PC-3 (cell line): ENCODE measurements around the gene TTC39B. TPM values are rescaled to one million over a fixed set of nuclear protein-coding genes. Genes with fewer than 3 reads are reported as not detected.
"Not testable (repeated sequence)": the region's sequence is repeated elsewhere in the genome, so short reads cannot be mapped to it uniquely, and the experiment has no call there.

Experiments
- ATAC-seq: fragments of 200-7000 bp; cut with Tn5 transposase; 2 replicates; pipeline ENCODE4 v1.9.1; 2020; ENCODE audit warnings: mild to moderate bottlenecking, moderate library complexity
- BruUV-seq: library from RNA; stranded (reverse); fragments of 400-500 nt; replicated peaks from 2 replicates; lab custom pipeline; 2021; lab: Mats Ljungman, UMichigan
- CTCF ChIA-PET: fragments of 300-600 bp; sonication (Branson Sonifier 250); formaldehyde crosslinking; loops from one replicate; lab custom pipeline; 2022; ENCODE audit warnings: antibody characterized with exemption; lab: Charles Lee
- POLR2A ChIA-PET: fragments of 300-600 bp; sonication (Branson Sonifier 250); formaldehyde crosslinking; loops from one replicate; lab custom pipeline; 2022; ENCODE audit warnings: antibody characterized with exemption; ENCODE audit not compliant: unreplicated experiment; lab: Charles Lee
- DNase-seq: peaks from one replicate; pipeline ENCODE4 v3.0.0-alpha.2; 2015
- H2AFZ ChIP-seq: fragments of 300-600 bp; sonication (generic); 2 replicates; pipeline ENCODE4 v1.6.0; 2016; ENCODE audit warnings: antibody characterized with exemption, low read length
- H3F3A ChIP-seq: fragments of 300-600 bp; sonication (generic); one replicate; pipeline ENCODE4 v1.6.0; 2017; ENCODE audit warnings: antibody characterized with exemption, low read length, control low read depth, mild to moderate bottlenecking; ENCODE audit not compliant: unreplicated experiment
- H3K27ac ChIP-seq: fragments of 300-600 bp; sonication (generic); 2 replicates; pipeline ENCODE4 v1.5.1; 2016; ENCODE audit warnings: mild to moderate bottlenecking, low read length
- H3K27me3 ChIP-seq: fragments of 300-600 bp; sonication (generic); 2 replicates; pipeline ENCODE4 v1.6.1; 2016; ENCODE audit warnings: low read length, mixed read lengths
- H3K36me3 ChIP-seq: fragments of 300-600 bp; sonication (generic); 2 replicates; pipeline ENCODE4 v1.6.1; 2016; ENCODE audit warnings: low read depth, mixed run types, low read length, mixed read lengths
- H3K4me1 ChIP-seq: fragments of 300-600 bp; sonication (generic); 2 replicates; pipeline ENCODE4 v1.5.1; 2016; ENCODE audit warnings: low read length; ENCODE audit not compliant: insufficient read depth
- H3K4me2 ChIP-seq: fragments of 300-600 bp; sonication (generic); 2 replicates; pipeline ENCODE4 v1.6.0; 2016; ENCODE audit warnings: low read length
- H3K4me3 ChIP-seq: fragments of 300-600 bp; sonication (generic); 2 replicates; pipeline ENCODE4 v1.5.1; 2016; ENCODE audit warnings: mild to moderate bottlenecking, low read length, mixed read lengths
- H3K79me2 ChIP-seq: fragments of 300-600 bp; sonication (generic); 2 replicates; pipeline ENCODE4 v1.6.1; 2017; ENCODE audit warnings: low read length, mixed read lengths
- H3K9ac ChIP-seq: fragments of 300-600 bp; sonication (generic); 2 replicates; pipeline ENCODE4 v1.6.0; 2016; ENCODE audit warnings: mild to moderate bottlenecking, low read length
- H3K9me2 ChIP-seq: fragments of 300-600 bp; sonication (generic); replicated peaks from 2 replicates; pipeline ENCODE4 v1.6.1; 2016; ENCODE audit warnings: mixed run types, low read length, mixed read lengths
- H3K9me3 ChIP-seq: fragments of 300-600 bp; sonication (generic); 2 replicates; pipeline ENCODE4 v1.6.1; 2016; ENCODE audit warnings: low read length, mixed read lengths
- H4K20me1 ChIP-seq: fragments of 300-600 bp; sonication (generic); 2 replicates; pipeline ENCODE4 v1.6.1; 2016; ENCODE audit warnings: low read length, mixed read lengths
- EZH2 ChIP-seq: fragments of 300-600 bp; sonication (generic); IDR thresholded peaks from one replicate; pipeline ENCODE4 v1.6.1; 2017; ENCODE audit warnings: antibody characterized with exemption, mild to moderate bottlenecking, low read length; ENCODE audit not compliant: unreplicated experiment
- EZH2phosphoT487 ChIP-seq: fragments of 300-600 bp; sonication (generic); IDR thresholded peaks from 2 replicates; pipeline ENCODE4 v1.6.1; 2018; ENCODE audit warnings: mild to moderate bottlenecking, antibody characterized with exemption, low read length, borderline replicate concordance
- intact Hi-C: fragments of 100-400 bp; cut with micrococcal nuclease; formaldehyde crosslinking; loops from 2 replicates; pipeline ENCODE4 v1.9.0; 2023
- total RNA-seq: library from RNA; depleted of rRNA; stranded (reverse); fragments of >200 nt; gene quantifications from 2 replicates; pipeline ENCODE4 v1.2.3, GENCODE V29; 2014
- TF ChIP-seq, protein P1 (sequence below): fragments of 300-600 bp; sonication (generic); conservative IDR thresholded peaks from 2 replicates; pipeline ENCODE4 v1.5.1; 2017; ENCODE audit warnings: antibody characterized with exemption, low read depth, mild to moderate bottlenecking, low read length

Gene TTC39B
- total RNA-seq, 1 experiment from 2014 or later = 1.5 TPM

DNA sequence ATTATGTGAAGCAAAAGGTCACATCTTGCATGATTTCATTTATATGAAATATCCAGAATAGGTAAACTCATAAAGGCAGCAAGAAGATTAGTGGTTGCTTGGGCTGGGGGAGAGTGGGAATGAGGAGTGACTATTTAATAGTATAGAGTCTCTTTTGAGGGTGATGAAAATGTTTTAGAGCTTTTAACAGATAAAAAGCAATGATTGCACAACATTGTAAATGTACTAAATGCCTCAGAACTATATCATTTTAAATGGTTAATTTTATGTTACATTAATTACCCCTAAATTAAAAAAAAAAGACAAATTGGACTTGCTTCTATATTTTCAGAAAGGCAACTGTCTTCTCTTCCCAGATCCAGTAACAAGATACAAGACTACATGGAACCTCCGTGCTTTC, 21.9 kb upstream of the TTC39B start:
- Histone ChIP-seq H4K20me1 (no peaks in the 10 kb centered on the region), H3K27ac (no peak overlapping the region), H2AFZ (no peak overlapping the region), H3K36me3 (no peaks in the 10 kb centered on the region), H3K4me3 (no peak overlapping the region), H3K4me1 (no peaks in the 10 kb centered on the region), H3K9ac (no peak overlapping the region), H3K79me2 (no peaks in the 10 kb centered on the region), H3K9me2 (no peaks in the 10 kb centered on the region), H3F3A (no peaks in the 10 kb centered on the region), H3K9me3 (no peaks in the 10 kb centered on the region), H3K4me2 (no peak overlapping the region), H3K27me3 (no peaks in the 10 kb centered on the region)
- DNase-seq (no peak), ATAC-seq (no peak)
- BruUV-seq = no TSS peak
- ChIA-PET CTCF (no interaction called here), POLR2A (no interaction called here)
- intact Hi-C loops = no loop called here
- TF ChIP-seq, protein P1, sequence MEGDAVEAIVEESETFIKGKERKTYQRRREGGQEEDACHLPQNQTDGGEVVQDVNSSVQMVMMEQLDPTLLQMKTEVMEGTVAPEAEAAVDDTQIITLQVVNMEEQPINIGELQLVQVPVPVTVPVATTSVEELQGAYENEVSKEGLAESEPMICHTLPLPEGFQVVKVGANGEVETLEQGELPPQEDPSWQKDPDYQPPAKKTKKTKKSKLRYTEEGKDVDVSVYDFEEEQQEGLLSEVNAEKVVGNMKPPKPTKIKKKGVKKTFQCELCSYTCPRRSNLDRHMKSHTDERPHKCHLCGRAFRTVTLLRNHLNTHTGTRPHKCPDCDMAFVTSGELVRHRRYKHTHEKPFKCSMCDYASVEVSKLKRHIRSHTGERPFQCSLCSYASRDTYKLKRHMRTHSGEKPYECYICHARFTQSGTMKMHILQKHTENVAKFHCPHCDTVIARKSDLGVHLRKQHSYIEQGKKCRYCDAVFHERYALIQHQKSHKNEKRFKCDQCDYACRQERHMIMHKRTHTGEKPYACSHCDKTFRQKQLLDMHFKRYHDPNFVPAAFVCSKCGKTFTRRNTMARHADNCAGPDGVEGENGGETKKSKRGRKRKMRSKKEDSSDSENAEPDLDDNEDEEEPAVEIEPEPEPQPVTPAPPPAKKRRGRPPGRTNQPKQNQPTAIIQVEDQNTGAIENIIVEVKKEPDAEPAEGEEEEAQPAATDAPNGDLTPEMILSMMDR = no peak
- no peak for TF ChIP-seq EZH2
- TF ChIP-seq EZH2phosphoT487 = no peak

DNA sequence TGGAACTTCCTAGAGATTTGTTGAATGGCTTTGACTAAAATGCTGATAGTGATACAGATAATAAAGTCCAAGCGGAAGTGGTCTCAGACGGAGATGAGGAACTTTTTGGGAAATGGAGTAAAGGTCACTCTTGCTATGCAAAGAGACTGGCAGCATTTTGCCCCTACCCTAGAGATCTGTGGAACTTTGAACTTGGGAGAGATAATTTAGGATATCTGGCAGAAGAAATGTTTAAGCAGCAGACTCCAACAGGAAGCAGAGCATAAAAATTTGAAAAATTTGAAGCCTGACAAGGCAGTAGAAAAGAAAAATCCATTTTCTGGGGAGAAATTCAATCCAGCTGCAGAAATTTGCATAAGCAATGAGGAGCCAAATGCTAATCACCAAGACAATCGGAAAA, 15.7 kb upstream of the TTC39B start:
- BruUV-seq, POLR2A ChIA-PET, CTCF ChIA-PET, intact Hi-C loops, H3K9me3 ChIP-seq, H3K27me3 ChIP-seq, H3F3A ChIP-seq, H3K4me3 ChIP-seq, H3K27ac ChIP-seq, DNase-seq, H3K4me2 ChIP-seq, H3K79me2 ChIP-seq, H3K9me2 ChIP-seq, ATAC-seq, H3K9ac ChIP-seq, H3K4me1 ChIP-seq, H4K20me1 ChIP-seq, H2AFZ ChIP-seq, H3K36me3 ChIP-seq: not testable (repeated sequence)

DNA sequence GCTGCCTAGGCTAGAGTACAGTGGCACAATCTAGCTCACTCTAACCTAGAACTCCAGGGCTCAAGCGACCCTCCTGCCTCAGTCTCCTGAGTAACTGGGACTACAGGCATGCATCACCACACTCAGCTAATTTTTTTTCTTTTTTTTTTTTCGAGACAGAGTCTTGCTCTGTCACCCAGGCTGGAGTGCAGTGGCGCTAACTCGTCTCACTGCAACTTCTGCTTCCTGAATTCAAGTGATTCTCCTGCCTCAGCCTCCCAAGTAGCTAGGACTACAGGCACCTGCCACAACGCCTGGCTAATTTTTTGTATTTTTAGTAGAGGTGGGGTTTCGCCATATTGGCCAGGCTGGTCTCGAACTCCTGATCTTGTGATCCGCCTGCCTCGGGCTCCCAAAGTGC, 12.6 kb upstream of the TTC39B start:
- intact Hi-C loops, POLR2A ChIA-PET, BruUV-seq, H3K79me2 ChIP-seq, H3K36me3 ChIP-seq, H3K27ac ChIP-seq, H3K4me3 ChIP-seq, DNase-seq, H3K9me3 ChIP-seq, H2AFZ ChIP-seq, H3K4me1 ChIP-seq, H3K9ac ChIP-seq, H3K27me3 ChIP-seq, H3F3A ChIP-seq, H3K9me2 ChIP-seq, ATAC-seq, CTCF ChIA-PET, H4K20me1 ChIP-seq, H3K4me2 ChIP-seq: not testable (repeated sequence)

DNA sequence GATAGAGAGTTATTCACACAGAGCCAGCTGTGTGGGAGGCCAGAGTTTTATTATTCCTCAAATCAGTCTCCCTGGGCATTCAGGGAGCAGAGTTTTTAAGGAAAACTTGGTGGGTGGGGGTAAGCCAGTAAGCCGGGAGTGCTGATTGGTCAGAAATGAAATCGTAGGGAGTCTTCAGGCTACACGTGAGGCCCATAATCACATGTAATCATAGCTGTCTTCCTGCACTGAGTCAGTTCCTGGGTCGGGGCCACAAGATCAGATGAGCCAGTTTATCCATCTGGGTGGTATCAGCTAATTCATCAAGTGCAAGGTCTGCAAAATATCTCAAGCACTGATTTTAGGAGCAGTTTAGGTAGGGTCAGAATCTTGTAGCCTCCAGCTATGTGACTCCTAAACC, 10.8 kb upstream of the TTC39B start:
- ATAC-seq (no peak), DNase-seq (peak; percentile 7)
- Histone ChIP-seq H3F3A (no peaks in the 10 kb centered on the region), H3K27me3 (no peaks in the 10 kb centered on the region), H4K20me1 (no peaks in the 10 kb centered on the region), H2AFZ (no peak overlapping the region), H3K4me3 (no peak overlapping the region), H3K9ac (no peak overlapping the region), H3K79me2 (no peaks in the 10 kb centered on the region), H3K4me1 (no peaks in the 10 kb centered on the region), H3K27ac (no peak overlapping the region), H3K4me2 (no peak overlapping the region), H3K9me2 (no peaks in the 10 kb centered on the region), H3K9me3 (no peaks in the 10 kb centered on the region), H3K36me3 (no peaks in the 10 kb centered on the region)
- ChIA-PET CTCF (no interaction called here), POLR2A (no interaction called here)
- TF ChIP-seq EZH2 (no peak), EZH2phosphoT487 (no peak)
- TF ChIP-seq, protein P1 = no peak
- intact Hi-C loops = no loop called here
- no TSS peak for BruUV-seq
